Skeletal muscle tissue (tissue), 4 donors: ENCODE results near the gene ZNF331. TPM values are rescaled to one million over a fixed set of nuclear protein-coding genes. Genes with fewer than 3 reads are reported as not detected.

Source experiments
- H3K27ac ChIP-seq: one replicate; pipeline ENCODE4 v1.7.0; 2013; ENCODE audit warnings: mild to moderate bottlenecking, low read depth, low read length, inconsistent platforms
- H3K27me3 ChIP-seq, 3 donors: one replicate each; pipeline ENCODE4 v1.7.0; 2013; ENCODE audit warnings: low read length in 3 of 3; ENCODE audit not compliant: control insufficient read depth in 3 of 3, insufficient read depth in 3 of 3
- H3K36me3 ChIP-seq, 3 donors: one replicate each; pipeline ENCODE4 v1.7.0; 2013; ENCODE audit warnings: low read length in 3 of 3; ENCODE audit not compliant: control insufficient read depth in 3 of 3, insufficient read depth in 3 of 3
- H3K4me1 ChIP-seq, 3 donors: one replicate each; pipeline ENCODE4 v1.7.0; 2013; ENCODE audit warnings: low read length in 3 of 3, mild to moderate bottlenecking in 3 of 3; ENCODE audit not compliant: control insufficient read depth in 3 of 3, insufficient read depth in 3 of 3
- H3K4me3 ChIP-seq, 3 donors: one replicate each; pipeline ENCODE4 v1.7.0; 2013; ENCODE audit warnings: low read length in 3 of 3
- H3K9ac ChIP-seq, 3 donors: one replicate each; pipeline ENCODE4 v1.7.0; 2013; ENCODE audit warnings: low read length in 3 of 3, mild to moderate bottlenecking in 3 of 3, moderate library complexity in 2 of 3, low read depth in 1 of 3
- H3K9me3 ChIP-seq, 3 donors: one replicate each; pipeline ENCODE4 v1.7.0; 2013; ENCODE audit warnings: low read length in 3 of 3; ENCODE audit not compliant: control insufficient read depth in 3 of 3
- total RNA-seq: library from RNA; depleted of rRNA; stranded (reverse); fragments of >200 nt; gene quantifications from one replicate; pipeline ENCODE4 v1.2.3, GENCODE V29; 2014
- donor health status: Osteomylitis.

Gene ZNF331
- total RNA-seq, 1 donor from 2014 or later, result 6.3 TPM

DNA sequence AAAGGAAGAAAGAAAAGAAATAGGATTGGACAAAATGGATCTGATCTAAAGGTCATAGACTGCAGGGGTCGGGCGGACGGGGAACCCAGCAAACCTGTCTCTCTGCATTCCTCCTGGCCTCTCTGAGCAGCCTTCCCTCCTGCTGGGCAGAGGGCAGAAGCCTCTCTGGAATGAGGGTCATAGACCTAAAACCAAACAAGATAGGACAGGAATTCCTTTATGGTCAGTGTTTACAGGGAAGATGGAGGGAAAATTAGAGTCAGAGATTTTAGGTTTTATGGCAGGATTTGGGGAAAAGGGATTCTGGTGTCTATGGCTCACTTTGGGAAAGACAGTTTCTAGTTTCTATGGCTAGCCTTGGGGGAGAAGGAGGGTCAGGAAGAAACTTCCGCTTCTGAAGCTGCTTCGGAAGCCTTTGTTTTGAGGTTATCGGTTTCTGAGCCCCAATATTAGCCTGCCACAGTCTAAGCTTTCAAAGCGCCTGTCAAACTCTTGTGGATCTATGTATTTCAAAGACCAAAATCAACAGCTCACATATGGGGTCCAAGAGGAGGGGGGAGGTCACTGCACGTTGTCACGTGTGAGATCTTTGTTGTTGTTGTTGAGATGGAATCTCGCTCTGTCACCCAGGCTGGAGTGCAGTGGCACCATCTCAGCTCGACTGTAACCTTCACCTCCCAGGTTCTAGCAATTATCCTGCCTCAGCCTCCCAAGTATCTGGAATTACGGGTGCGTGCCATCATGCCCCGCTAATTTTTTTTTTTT, 75.0 kb downstream of the ZNF331 start:
- Histone ChIP-seq H3K4me3 (no peak overlapping the region), H3K27me3 (no peaks in the 10 kb centered on the region), H3K4me1 (no peaks in the 10 kb centered on the region), H3K36me3 (no peaks in the 10 kb centered on the region), H3K27ac (no peak overlapping the region), H3K9ac (no peak overlapping the region), H3K9me3 (peaks cover 0 to 2% (median 2%) of the 10 kb centered on the region in 3 donors)

- Histone ChIP-seq H3K9me3 (no peaks in the 10 kb centered on the region), H3K27ac (peak overlapping the region; percentile 44), H3K36me3 (no peaks in the 10 kb centered on the region), H3K27me3 (no peaks in the 10 kb centered on the region), H3K4me3 (no peak overlapping the region), H3K9ac (no peak overlapping the region), H3K4me1 (no peaks in the 10 kb centered on the region)
Observed at GRCh38 chr19:53621885-53622740, 84.2 kb downstream of the ZNF331 start.

DNA sequence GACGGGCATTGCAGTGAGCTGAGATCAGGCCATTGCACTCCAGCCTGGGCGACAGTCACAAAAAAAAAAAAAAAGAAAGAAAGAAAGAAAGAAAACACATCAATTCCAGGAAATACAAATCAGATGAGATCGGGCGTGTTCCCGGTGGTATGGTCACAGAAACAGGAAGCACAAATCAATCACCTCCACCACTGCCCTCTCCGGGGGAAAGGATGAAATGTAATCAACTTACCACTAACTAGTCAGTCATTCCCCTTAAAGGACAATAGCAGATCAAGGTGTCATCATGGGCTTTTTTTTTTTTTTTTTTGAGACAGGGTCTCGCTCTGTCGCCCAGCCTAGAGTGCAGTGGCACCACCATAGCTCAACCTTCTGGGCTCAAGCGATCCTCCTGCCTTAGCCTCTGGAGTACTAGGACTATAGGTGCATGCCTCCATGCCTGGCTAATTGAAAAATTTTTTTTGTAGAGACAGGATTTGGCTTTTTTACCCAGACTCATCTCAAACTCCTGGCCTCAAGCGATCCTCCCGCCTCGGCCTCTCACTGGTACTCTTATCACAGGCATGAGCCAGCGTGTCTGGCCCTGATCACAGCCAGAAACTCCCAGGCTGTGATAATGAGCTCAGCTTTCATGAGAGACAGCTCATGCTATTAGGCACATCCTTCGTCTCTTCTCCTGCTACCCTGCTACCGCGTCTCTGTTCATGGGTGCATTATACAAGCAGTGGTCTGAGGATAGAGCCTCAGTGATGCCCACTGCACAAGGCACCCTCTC, 87.0 kb downstream of the ZNF331 start:
- H3K27ac ChIP-seq, result no peak overlapping the region
- H3K9ac ChIP-seq, result no peak overlapping the region
- H3K9me3 ChIP-seq, result no peaks in the 10 kb centered on the region
- no peaks in the 10 kb centered on the region for H3K36me3 ChIP-seq
- peak overlapping the region in 1 of 3 donors; percentile 14 for H3K4me3 ChIP-seq
- no peaks in the 10 kb centered on the region for H3K4me1 ChIP-seq
- H3K27me3 ChIP-seq, result no peaks in the 10 kb centered on the region

DNA sequence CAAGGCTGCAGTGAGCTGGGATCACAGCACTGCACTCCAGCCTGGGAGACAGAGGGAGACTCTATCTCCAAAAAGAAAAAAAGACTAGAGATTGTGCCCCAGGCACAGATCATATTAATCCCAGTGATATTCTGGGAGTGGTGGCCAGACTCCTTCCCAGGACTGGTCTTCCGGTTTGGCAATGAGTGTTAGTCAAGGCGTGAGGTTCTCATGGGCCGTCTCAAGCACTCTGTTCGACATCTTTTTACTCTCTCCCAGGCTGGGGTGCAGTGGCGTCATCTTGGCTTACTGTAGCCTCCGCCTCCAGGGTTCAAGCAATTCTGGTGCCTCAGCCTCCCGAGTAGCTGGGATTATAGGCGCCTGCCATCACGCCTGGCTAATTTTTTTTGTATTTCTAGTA, 88.5 kb downstream of the ZNF331 start:
- H3K9ac ChIP-seq, result no peak overlapping the region
- no peak overlapping the region for H3K4me3 ChIP-seq
- no peak overlapping the region for H3K27ac ChIP-seq
- H3K9me3 ChIP-seq, result no peaks in the 10 kb centered on the region
- H3K4me1 ChIP-seq, result no peaks in the 10 kb centered on the region
- H3K36me3 ChIP-seq, result no peaks in the 10 kb centered on the region
- no peaks in the 10 kb centered on the region for H3K27me3 ChIP-seq

DNA sequence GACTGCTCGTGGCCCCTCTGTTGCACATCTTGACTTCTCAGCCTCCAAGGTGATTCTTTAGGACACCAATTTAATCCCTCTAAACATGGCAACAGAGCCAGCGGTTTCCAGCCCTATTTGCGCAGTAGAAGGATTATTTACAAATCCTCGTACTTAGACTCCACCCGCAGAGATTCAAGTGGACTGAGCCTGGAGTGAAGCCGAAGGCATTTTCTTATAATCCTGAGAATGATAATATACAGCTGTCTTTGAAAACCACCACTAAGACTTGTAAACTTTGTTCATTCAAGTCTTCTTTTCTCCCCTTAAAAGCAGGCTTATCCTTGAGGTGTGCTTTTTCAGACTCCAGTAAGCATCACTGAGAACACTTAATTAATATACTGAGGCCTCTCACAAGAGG, 89.0 kb downstream of the ZNF331 start:
- H3K36me3 ChIP-seq, result no peaks in the 10 kb centered on the region
- H3K27me3 ChIP-seq, result no peaks in the 10 kb centered on the region
- H3K4me1 ChIP-seq, result no peaks in the 10 kb centered on the region
- H3K4me3 ChIP-seq, result no peak overlapping the region
- no peak overlapping the region for H3K27ac ChIP-seq
- H3K9me3 ChIP-seq, result no peaks in the 10 kb centered on the region
- no peak overlapping the region for H3K9ac ChIP-seq

Other genes with a start within 250 kb of the ZNF331 start
- gene ZNF845, start 204.4 kb upstream of the ZNF331 start, total RNA-seq, result 3.7 TPM
- gene ZNF525, start 172.4 kb upstream of the ZNF331 start, total RNA-seq, result 7.8 TPM
- 13.0 TPM for gene ZNF765, start 143.0 kb upstream of the ZNF331 start, total RNA-seq
- gene ZNF761, start 106.2 kb upstream of the ZNF331 start, total RNA-seq, result 4.2 TPM
- gene ZNF813, start 70.4 kb upstream of the ZNF331 start, total RNA-seq, result 3.1 TPM
- not detected for gene DPRX, start 93.9 kb downstream of the ZNF331 start, total RNA-seq